ENCODE data around the gene AHNAK.

- TF ChIP-seq EZH2 (IDR thresholded peaks at IDR 0.05; ENCODE audit: borderline replicate concordance, low read depth, low read length, severe bottlenecking) (no peak), POLR2A (IDR thresholded peaks at IDR 0.05; ENCODE audit: low read depth, low read length) (no peak), GATA2 (IDR thresholded peaks at IDR 0.05; ENCODE audit: insufficient read depth, insufficient read length, low read depth, low read length) (no peak), POLR2AphosphoS5 (IDR thresholded peaks at IDR 0.05; ENCODE audit: insufficient read depth, low read depth, low read length) (no peak), JUN (IDR thresholded peaks at IDR 0.05; ENCODE audit: borderline replicate concordance, insufficient read depth, insufficient read length, low read depth) (no peak)
- TF ChIP-seq, protein P1, sequence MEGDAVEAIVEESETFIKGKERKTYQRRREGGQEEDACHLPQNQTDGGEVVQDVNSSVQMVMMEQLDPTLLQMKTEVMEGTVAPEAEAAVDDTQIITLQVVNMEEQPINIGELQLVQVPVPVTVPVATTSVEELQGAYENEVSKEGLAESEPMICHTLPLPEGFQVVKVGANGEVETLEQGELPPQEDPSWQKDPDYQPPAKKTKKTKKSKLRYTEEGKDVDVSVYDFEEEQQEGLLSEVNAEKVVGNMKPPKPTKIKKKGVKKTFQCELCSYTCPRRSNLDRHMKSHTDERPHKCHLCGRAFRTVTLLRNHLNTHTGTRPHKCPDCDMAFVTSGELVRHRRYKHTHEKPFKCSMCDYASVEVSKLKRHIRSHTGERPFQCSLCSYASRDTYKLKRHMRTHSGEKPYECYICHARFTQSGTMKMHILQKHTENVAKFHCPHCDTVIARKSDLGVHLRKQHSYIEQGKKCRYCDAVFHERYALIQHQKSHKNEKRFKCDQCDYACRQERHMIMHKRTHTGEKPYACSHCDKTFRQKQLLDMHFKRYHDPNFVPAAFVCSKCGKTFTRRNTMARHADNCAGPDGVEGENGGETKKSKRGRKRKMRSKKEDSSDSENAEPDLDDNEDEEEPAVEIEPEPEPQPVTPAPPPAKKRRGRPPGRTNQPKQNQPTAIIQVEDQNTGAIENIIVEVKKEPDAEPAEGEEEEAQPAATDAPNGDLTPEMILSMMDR (IDR thresholded peaks at IDR 0.05; ENCODE audit: extremely low read depth in 1 of 2, insufficient read depth in 1 of 2, low read depth in 1 of 2, low read length in 2 of 2) = no peak
These were observed 10.8 kb downstream of the AHNAK start for GRCh38 chr11:62535802-62536201.
